ENCODE measurements around the gene PLLP.

DNA sequence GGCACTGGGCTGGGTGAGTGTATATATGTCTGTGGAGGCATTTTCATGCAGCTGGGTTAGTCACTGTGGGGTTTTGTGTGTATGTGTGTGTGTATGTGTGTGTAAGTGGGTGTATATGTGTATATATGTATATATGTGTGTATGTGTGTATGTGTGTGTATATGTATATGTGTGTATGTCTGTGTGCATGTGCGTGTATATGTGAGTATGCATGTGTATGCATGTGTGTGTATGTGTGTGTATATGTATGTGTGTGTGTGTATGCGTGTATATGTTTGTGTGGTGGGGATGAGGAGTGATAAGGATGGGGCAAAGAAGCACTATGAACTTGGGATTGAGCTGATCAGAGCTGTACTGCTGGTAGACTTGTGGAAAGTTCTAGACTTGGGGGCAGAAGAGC is 29.0 kb upstream of the PLLP start:
- TF ChIP-seq, protein P1, sequence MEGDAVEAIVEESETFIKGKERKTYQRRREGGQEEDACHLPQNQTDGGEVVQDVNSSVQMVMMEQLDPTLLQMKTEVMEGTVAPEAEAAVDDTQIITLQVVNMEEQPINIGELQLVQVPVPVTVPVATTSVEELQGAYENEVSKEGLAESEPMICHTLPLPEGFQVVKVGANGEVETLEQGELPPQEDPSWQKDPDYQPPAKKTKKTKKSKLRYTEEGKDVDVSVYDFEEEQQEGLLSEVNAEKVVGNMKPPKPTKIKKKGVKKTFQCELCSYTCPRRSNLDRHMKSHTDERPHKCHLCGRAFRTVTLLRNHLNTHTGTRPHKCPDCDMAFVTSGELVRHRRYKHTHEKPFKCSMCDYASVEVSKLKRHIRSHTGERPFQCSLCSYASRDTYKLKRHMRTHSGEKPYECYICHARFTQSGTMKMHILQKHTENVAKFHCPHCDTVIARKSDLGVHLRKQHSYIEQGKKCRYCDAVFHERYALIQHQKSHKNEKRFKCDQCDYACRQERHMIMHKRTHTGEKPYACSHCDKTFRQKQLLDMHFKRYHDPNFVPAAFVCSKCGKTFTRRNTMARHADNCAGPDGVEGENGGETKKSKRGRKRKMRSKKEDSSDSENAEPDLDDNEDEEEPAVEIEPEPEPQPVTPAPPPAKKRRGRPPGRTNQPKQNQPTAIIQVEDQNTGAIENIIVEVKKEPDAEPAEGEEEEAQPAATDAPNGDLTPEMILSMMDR (IDR thresholded peaks at IDR 0.05), result no peak
- TF ChIP-seq POLR2A (IDR thresholded peaks at IDR 0.05) (no peak), POLR2AphosphoS5 (IDR thresholded peaks at IDR 0.05) (no peak)

Measured in prostate gland (tissue), 2 donors.